ENCODE measurements around the gene MYG1. TPM values are rescaled to one million over a fixed set of nuclear protein-coding genes. Genes with fewer than 3 reads are reported as not detected.

MYG1 gene
- total RNA-seq, 1 donor from 2014 or later: 48.8 TPM

- Histone ChIP-seq H3K9me3 (ENCODE audit: low read depth) (no peaks in the 10 kb centered on the region), H3K79me2 (ENCODE audit: low read depth) (peaks cover 15% of the 10 kb centered on the region), H3K36me3 (no peaks in the 10 kb centered on the region), H3K4me1 (no peaks in the 10 kb centered on the region), H3F3A (ENCODE audit: low read depth) (peaks cover 19% of the 10 kb centered on the region), H2AFZ (replicated peaks) (no peak overlapping the region), H3K27me3 (no peaks in the 10 kb centered on the region), H3K9ac (no peak overlapping the region), H3K4me3 (no peak overlapping the region), H4K20me1 (ENCODE audit: low read depth) (no peaks in the 10 kb centered on the region), H3K27ac (no peak overlapping the region), H3K4me2 (no peak overlapping the region)
- Mint-ChIP-seq H3K9me3 (no peaks in the 10 kb centered on the region), H3K36me3 (no peaks in the 10 kb centered on the region), H3K4me1 (peaks cover 23% of the 10 kb centered on the region), H3K4me3 (peak overlapping the region; percentile 96), H3K27me3 (ENCODE audit: insufficient read depth, low read depth) (peaks cover 7% of the 10 kb centered on the region), H3K27ac (no peak overlapping the region)
- DNase-seq (ENCODE audit: low spot score): no peak
- no peak for TF ChIP-seq CTCF (IDR thresholded peaks at IDR 0.05)
- TF ChIP-seq EZH2phosphoT487 (IDR thresholded peaks at IDR 0.05): no peak
- TF ChIP-seq EZH2 (IDR thresholded peaks at IDR 0.05): no peak
Observed at GRCh38 chr12:53253298-53253697, 46.2 kb upstream of the MYG1 start.

GRCh38 chr12:53254816-53255545 lies 44.5 kb upstream of the MYG1 start:
- Mint-ChIP-seq H3K4me3 (no peak overlapping the region), H3K27ac (no peak overlapping the region), H3K9me3 (no peaks in the 10 kb centered on the region), H3K36me3 (no peaks in the 10 kb centered on the region), H3K4me1 (peaks cover 23% of the 10 kb centered on the region), H3K27me3 (ENCODE audit: insufficient read depth, low read depth) (peaks cover 7% of the 10 kb centered on the region)
- no peak for DNase-seq (ENCODE audit: low spot score)
- Histone ChIP-seq H3F3A (ENCODE audit: low read depth) (peaks cover 24% of the 10 kb centered on the region), H3K9me3 (ENCODE audit: low read depth) (no peaks in the 10 kb centered on the region), H3K4me3 (no peak overlapping the region), H3K4me1 (no peaks in the 10 kb centered on the region), H4K20me1 (ENCODE audit: low read depth) (no peaks in the 10 kb centered on the region), H3K36me3 (no peaks in the 10 kb centered on the region), H3K4me2 (no peak overlapping the region), H3K27ac (no peak overlapping the region), H3K9ac (no peak overlapping the region), H2AFZ (replicated peaks) (no peak overlapping the region), H3K79me2 (ENCODE audit: low read depth) (peaks cover 15% of the 10 kb centered on the region), H3K27me3 (no peaks in the 10 kb centered on the region)
- TF ChIP-seq CTCF (IDR thresholded peaks at IDR 0.05) (no peak), EZH2 (IDR thresholded peaks at IDR 0.05) (no peak), EZH2phosphoT487 (IDR thresholded peaks at IDR 0.05) (no peak)

GRCh38 chr12:53255996-53256395 lies 43.5 kb upstream of the MYG1 start:
- H3K27me3 Mint-ChIP-seq (ENCODE audit: insufficient read depth, low read depth): peaks cover 7% of the 10 kb centered on the region
- H2AFZ ChIP-seq (replicated peaks): no peak overlapping the region
- peaks cover 16% of the 10 kb centered on the region for H3F3A ChIP-seq (ENCODE audit: low read depth)
- TF ChIP-seq EZH2 (IDR thresholded peaks at IDR 0.05) (no peak), EZH2phosphoT487 (IDR thresholded peaks at IDR 0.05) (no peak), CTCF (IDR thresholded peaks at IDR 0.05) (no peak)
- H3K36me3 ChIP-seq: no peaks in the 10 kb centered on the region
- no peak for DNase-seq (ENCODE audit: low spot score)
- H3K27ac Mint-ChIP-seq: no peak overlapping the region
- peaks cover 19% of the 10 kb centered on the region for H3K4me1 Mint-ChIP-seq
- H3K27ac ChIP-seq: no peak overlapping the region
- no peak overlapping the region for H3K4me3 Mint-ChIP-seq
- H3K4me1 ChIP-seq: no peaks in the 10 kb centered on the region
- H3K27me3 ChIP-seq: no peaks in the 10 kb centered on the region
- no peak overlapping the region for H3K9ac ChIP-seq
- no peaks in the 10 kb centered on the region for H3K36me3 Mint-ChIP-seq
- no peak overlapping the region for H3K4me3 ChIP-seq
- no peak overlapping the region for H3K4me2 ChIP-seq
- H3K9me3 ChIP-seq (ENCODE audit: low read depth): no peaks in the 10 kb centered on the region
- H3K79me2 ChIP-seq (ENCODE audit: low read depth): peaks cover 15% of the 10 kb centered on the region
- H3K9me3 Mint-ChIP-seq: no peaks in the 10 kb centered on the region
- H4K20me1 ChIP-seq (ENCODE audit: low read depth): no peaks in the 10 kb centered on the region

All from neural progenitor cell (in vitro differentiated cells).